SKM-1 (cell line): ENCODE data around the gene TTF2.
A peak's percentile ranks its signal among the peaks of the same experiment; 100 is the strongest.

ENCODE experiments used
- DNase-seq: peaks from one replicate; lab custom pipeline; 2025; ENCODE audit not compliant: unreplicated experiment; lab: John Stamatoyannopoulos, UW

The TTF2 gene

DNA sequence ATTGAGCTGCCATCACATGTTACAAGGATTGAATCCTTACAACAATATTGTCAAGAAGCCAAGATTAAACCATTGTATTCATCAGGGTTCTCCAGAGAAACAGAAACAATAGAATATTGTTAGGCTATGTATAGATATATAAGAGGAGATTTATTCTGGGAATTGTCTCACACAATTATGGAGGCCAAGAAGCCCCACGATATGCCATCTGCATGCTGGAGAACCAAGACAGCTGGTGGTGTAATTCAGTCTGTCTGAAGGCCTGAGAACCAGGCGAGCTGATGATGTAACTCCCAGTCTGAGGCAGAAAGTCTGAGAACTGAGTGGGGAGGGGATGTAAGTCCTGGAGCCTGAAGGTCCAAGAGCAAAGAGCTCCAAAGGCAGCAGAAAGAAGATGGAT is 14.5 kb upstream of the TTF2 start:
- no peak for DNase-seq

GRCh38 chr1:117046781-117047180 is 13.3 kb upstream of the TTF2 start:
- DNase-seq = no peak

GRCh38 chr1:117047271-117047670 is 12.9 kb upstream of the TTF2 start:
- DNase-seq = no peak

- no peak for DNase-seq
Observed at GRCh38 chr1:117049857-117050256, 10.3 kb upstream of the TTF2 start.

GRCh38 chr1:117051224-117052064 is 8.7 kb upstream of the TTF2 start:
- no peak for DNase-seq

- no peak for DNase-seq
Observed at GRCh38 chr1:117054068-117054467, 6.1 kb upstream of the TTF2 start.

GRCh38 chr1:117058810-117059209 is 1.3 kb upstream of the TTF2 start:
- DNase-seq = no peak

- peak; percentile 47 for DNase-seq
Observed at GRCh38 chr1:117059334-117059677, 820 bp upstream of the TTF2 start.

- no peak for DNase-seq
Observed at GRCh38 chr1:117060441-117061317, 553 bp downstream of the TTF2 start.

- no peak for DNase-seq
Observed at GRCh38 chr1:117061986-117062415, 1.9 kb downstream of the TTF2 start.

- no peak for DNase-seq
Observed at GRCh38 chr1:117066367-117066766, 6.2 kb downstream of the TTF2 start.

- DNase-seq = no peak
Observed at GRCh38 chr1:117067533-117068370, 7.6 kb downstream of the TTF2 start.

DNA sequence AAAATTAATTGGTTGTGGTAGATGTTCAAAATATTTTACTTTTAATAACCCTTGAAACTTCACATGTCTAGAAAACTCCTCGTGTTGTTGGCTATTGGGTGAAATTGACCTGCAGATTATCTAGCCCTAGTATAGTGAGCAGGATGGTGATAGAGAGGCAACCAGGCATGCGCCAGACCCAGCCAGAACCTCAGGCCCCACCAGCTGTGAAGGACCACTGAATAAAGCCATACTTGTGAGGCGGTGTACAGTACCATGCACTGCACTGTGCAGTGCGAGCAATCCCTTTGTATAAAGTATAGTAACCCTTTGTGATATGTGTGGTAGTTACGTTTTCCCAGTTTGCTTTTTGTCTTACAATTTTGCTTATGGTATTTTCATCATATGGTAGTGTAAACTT is 8.5 kb downstream of the TTF2 start:
- no peak for DNase-seq

DNA sequence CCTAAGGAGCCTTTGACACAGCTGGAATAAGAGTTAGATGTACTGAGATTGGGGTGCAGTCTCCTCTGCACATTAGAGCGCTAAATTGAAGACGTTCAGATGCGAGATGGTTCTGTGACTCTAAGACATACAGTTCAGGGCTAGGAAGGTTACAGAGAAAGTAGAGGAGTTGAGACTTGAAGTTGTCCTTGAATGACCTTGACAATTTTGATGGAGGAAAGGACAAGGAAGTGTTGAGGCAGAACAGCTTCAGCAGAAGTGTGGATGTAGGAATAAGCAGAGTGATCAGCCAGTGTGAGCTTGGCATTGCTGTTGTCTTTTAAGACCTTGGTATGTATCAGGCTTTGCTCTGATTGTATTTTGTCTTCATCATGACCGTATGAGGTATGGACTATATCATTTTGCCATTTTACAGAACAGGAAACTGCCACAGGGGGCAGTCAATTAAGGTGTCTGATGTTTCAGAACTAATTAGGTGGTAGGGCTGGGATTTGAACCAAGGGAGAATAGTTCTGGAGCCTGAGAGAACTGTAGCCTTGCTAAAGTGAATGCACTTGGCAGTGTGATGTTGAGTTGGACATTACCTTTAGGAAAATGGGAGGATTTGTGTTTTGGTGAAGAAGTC is 9.2 kb downstream of the TTF2 start:
- no peak for DNase-seq

GRCh38 chr1:117070124-117070523 is 10.0 kb downstream of the TTF2 start:
- DNase-seq = no peak

- DNase-seq = no peak
Observed at GRCh38 chr1:117076648-117077047, 16.5 kb downstream of the TTF2 start.

DNA sequence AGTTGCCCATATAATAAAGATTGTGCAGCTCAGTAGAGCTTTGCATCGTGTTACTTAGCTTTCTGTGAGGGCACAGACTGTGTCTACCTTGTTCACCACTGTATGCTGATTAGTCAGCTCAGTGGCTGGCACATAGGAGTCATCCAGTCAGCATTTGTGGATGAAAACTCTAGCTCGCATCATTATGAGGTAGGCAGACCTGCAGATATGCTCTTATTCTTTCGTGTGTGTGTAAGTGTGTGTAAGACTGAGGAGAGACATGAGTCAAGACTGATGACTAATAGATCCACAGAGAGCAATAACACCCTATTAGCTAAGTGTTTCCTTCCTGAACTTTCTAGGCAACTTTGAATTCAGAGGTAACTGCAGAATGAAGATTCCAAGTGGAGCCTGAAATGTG is 17.1 kb downstream of the TTF2 start:
- no peak for DNase-seq

DNA sequence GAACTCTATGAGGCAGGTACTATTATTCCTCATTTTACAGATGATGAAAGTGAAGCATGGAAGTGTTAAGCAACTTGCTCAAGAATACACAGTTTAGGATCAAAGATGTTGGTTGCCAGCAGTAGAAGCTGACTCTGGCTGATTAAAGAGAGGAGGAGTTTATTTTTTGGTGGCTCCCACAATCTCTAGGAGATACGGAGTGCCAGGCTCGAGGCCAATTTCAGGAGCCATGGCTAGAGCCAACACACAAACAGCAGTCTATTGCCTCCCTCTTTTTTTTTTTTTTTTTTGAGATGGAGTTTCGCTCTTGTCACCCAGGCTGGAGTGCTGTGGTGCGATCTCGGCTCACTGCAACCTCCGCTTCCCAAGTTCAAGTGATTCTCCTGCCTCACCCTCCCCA is 19.6 kb downstream of the TTF2 start:
- no peak for DNase-seq

DNA sequence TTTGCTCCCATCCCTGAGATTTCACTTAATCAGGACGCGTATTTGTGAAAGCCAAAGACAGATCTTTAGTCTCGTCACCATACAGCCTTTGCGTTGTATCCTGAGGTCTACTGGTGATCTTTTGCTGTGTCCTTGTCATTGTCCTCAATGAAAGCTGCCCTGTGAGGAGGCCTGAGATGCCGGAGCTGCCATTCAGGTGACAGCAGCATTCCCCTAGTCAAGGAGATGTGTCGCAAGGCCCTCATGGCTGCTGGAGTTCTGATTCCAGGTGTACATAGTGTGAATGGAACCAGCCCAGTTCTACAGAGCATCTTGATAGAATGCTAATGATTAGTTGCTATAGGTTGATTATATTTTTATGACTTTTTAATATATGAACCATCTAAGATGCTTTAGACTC is 24.1 kb downstream of the TTF2 start:
- no peak for DNase-seq

- DNase-seq = no peak
Observed at GRCh38 chr1:117087686-117088085, 27.6 kb downstream of the TTF2 start.

DNA sequence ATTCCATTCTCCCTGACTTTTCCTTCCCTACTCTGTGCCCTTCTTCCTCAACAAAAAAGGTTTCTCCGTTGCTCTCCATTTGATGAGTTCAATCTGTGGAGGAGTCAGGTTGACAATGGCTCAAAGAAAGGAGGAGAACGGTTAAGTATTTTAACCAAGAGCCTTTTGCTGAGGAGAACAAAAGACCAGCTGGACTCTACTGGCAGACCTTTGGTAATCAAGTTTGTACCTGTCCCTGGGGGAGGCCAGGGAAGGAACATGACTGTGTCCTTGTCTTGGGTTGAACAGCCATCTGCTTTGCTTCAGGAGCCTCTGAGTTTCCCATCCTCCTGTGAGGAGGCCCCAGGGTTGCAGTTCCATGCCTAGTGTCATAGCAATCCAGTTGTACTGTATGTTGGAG is 29.9 kb downstream of the TTF2 start:
- no peak for DNase-seq
